GM18951 (cell line): ENCODE measurements around the gene NLRX1.
"Not testable (repeated sequence)": the region's sequence is repeated elsewhere in the genome, so short reads cannot be mapped to it uniquely, and the experiment has no call there.

Experiments
- POLR2A ChIP-seq: IDR thresholded peaks from 4 replicates; pipeline ENCODE4 v1.6.1; 2011; ENCODE audit warnings: mild to moderate bottlenecking; ENCODE audit not compliant: insufficient read length, insufficient read depth; ENCODE audit errors: extremely low read depth
- in situ Hi-C: fragments of 300-500 bp; cut with MboI; formaldehyde crosslinking; loops from one replicate; pipeline ENCODE4 v1.12.0; 2022; ENCODE audit warnings: low sequenced_read_pairs, mixed read lengths, inconsistent platforms; ENCODE audit not compliant: unreplicated experiment

NLRX1 gene

GRCh38 chr11:119223856-119224255 lies 55.3 kb downstream of the NLRX1 start:
- in situ Hi-C loops: no loop called here
- no peak for TF ChIP-seq POLR2A

DNA sequence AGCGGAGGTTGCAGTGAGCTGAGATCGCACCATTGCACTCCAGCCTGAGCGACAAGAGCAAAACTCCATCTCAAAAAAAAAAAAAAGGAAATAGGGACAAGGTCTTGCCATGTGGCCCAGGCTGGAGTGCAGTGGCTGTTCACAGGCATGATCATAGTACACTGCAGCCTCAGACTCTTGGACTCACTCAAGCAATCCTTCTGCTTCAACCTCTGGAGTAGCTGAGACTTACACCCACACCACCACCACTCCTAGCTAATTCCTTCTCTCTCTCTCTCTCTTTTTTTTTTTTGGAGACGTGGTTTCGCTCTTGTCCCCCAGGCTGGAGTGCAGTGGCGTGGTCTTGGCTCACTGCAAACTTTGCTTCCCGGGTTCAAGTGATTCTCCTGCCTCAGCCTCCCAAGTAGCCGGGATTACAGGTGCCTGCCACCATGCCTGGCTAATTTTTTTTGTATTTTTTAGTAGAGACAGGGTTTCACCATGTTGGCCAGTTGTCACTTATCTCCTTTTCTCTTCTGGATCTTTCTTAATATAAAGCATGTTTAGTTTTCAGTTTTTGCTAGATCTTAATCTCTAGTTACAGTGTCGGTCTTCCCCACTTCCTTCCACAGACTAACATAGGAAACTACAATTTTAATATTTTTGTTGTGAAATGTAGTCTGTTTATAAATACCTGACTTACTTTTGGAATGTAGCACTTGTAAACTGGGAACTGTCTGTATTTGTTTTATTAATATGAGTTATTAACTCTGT lies 60.2 kb downstream of the NLRX1 start:
- in situ Hi-C loops: not testable (repeated sequence)

- no peak for TF ChIP-seq POLR2A
- in situ Hi-C loops: no loop called here
Measured at GRCh38 chr11:119229288-119229672, 60.8 kb downstream of the NLRX1 start.

GRCh38 chr11:119229741-119230140 lies 61.2 kb downstream of the NLRX1 start:
- in situ Hi-C loops: no loop called here
- no peak for TF ChIP-seq POLR2A
